Measurements from ENCODE around the gene CD160. TPM values are rescaled to one million over a fixed set of nuclear protein-coding genes. Genes with fewer than 3 reads are reported as not detected.

The CD160 gene
- total RNA-seq, 1 experiment from 2014 or later = not detected

DNA sequence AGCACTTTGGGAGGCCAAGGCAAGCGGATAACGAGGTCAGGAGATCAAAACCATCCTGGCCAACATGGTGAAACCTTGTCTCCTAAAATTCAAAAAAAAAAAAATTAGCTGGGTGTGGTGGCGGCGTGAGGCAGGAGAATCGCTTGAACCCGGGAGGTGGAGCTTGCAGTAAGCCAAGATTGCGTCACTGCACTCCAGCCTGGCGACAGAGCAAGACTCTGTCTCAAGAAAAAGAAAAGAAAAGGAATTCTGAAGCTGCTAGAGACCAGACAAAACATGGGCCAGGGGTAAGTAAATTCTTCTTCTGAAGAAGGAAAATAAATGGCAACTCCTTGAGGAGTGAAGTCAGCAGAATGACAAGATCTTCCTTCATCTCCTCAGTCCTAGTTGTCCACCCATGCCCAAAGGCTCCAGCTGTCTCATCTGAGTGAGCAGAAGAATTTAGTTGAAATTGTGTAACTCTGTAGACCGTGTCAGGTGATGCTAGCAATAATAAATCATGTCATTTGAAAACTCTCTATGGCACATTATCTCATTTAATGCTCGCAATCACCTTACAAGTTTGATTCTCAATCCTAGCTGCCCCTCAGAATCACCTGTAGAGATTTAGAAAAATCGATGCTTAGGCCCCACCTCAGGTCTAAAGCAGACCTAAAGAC lies 26.4 kb upstream of the CD160 start:
- POLR2A ChIA-PET = no interaction called here

DNA sequence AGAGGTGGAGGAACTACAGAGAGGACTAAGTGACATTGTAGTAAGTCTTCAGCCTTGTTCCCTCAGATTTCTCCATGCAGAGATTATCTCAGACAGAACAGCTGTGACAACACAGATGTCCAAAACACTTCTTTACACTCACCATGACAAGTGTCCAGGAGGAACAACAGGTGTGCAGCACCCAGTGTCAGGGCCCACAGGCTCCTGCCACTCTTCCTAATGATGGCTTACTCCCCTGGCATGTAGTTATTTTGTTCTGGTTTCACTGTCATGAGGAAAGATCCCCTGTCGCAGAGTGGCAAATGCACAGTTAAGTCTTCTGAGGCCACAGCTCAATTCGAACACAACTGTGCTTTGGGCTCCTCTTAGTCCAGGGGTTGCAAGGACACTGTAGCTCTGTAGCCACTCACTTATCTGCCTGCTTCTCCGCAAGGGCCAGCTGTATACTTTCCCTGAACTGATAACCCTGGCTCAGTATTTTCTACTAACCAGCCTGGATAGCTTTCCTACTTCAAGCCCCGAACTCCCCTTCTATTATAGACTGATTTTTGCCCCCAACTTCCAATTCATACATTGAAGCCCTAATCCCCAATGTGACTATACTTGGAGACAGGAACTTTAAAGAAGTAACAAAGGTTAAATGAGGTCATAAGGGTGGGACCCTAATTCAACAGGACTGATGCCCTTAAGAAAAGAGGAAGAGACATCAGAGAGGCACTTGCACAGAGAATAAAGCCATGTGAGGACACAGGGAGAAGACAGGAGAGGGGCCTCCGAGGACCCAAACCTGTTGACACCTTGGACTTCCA lies 23.3 kb upstream of the CD160 start:
- TF ChIP-seq, protein P1, sequence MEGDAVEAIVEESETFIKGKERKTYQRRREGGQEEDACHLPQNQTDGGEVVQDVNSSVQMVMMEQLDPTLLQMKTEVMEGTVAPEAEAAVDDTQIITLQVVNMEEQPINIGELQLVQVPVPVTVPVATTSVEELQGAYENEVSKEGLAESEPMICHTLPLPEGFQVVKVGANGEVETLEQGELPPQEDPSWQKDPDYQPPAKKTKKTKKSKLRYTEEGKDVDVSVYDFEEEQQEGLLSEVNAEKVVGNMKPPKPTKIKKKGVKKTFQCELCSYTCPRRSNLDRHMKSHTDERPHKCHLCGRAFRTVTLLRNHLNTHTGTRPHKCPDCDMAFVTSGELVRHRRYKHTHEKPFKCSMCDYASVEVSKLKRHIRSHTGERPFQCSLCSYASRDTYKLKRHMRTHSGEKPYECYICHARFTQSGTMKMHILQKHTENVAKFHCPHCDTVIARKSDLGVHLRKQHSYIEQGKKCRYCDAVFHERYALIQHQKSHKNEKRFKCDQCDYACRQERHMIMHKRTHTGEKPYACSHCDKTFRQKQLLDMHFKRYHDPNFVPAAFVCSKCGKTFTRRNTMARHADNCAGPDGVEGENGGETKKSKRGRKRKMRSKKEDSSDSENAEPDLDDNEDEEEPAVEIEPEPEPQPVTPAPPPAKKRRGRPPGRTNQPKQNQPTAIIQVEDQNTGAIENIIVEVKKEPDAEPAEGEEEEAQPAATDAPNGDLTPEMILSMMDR (IDR thresholded peaks at IDR 0.05) = no peak
- TF ChIP-seq SIN3A (IDR thresholded peaks at IDR 0.05; ENCODE audit: borderline replicate concordance, insufficient read depth, low read depth, low read length) = no peak
- TF ChIP-seq, protein P2, sequence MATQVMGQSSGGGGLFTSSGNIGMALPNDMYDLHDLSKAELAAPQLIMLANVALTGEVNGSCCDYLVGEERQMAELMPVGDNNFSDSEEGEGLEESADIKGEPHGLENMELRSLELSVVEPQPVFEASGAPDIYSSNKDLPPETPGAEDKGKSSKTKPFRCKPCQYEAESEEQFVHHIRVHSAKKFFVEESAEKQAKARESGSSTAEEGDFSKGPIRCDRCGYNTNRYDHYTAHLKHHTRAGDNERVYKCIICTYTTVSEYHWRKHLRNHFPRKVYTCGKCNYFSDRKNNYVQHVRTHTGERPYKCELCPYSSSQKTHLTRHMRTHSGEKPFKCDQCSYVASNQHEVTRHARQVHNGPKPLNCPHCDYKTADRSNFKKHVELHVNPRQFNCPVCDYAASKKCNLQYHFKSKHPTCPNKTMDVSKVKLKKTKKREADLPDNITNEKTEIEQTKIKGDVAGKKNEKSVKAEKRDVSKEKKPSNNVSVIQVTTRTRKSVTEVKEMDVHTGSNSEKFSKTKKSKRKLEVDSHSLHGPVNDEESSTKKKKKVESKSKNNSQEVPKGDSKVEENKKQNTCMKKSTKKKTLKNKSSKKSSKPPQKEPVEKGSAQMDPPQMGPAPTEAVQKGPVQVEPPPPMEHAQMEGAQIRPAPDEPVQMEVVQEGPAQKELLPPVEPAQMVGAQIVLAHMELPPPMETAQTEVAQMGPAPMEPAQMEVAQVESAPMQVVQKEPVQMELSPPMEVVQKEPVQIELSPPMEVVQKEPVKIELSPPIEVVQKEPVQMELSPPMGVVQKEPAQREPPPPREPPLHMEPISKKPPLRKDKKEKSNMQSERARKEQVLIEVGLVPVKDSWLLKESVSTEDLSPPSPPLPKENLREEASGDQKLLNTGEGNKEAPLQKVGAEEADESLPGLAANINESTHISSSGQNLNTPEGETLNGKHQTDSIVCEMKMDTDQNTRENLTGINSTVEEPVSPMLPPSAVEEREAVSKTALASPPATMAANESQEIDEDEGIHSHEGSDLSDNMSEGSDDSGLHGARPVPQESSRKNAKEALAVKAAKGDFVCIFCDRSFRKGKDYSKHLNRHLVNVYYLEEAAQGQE (IDR thresholded peaks at IDR 0.05; ENCODE audit: insufficient read depth in 1 of 2, low read depth in 2 of 2, low read length in 1 of 2) = no peak
- TF ChIP-seq POLR2AphosphoS5 (IDR thresholded peaks at IDR 0.05; ENCODE audit: low read depth, low read length) = no peak
- Histone ChIP-seq H3K27ac (ENCODE audit: low read length) (no peak overlapping the region), H3K4me3 (ENCODE audit: low read depth in 2 of 2, low read length in 2 of 2) (no peak overlapping the region), H3K4me1 (ENCODE audit: control insufficient read depth, insufficient read depth, low read length) (no peaks in the 10 kb centered on the region), H3K27me3 (ENCODE audit: control insufficient read depth, insufficient read depth, low read length) (no peaks in the 10 kb centered on the region), H3K9me3 (ENCODE audit: control insufficient read depth, insufficient read depth, low read depth, low read length) (no peaks in the 10 kb centered on the region), H3K36me3 (ENCODE audit: control insufficient read depth, insufficient read depth, low read length) (no peaks in the 10 kb centered on the region)
- BruUV-seq (replicated peaks) = no TSS peak
- intact Hi-C loops (cut with micrococcal nuclease; ENCODE audit: unreplicated experiment) (no loop called here), in situ Hi-C loops (cut with HindIII; ENCODE audit: low pct_unique_long_range_greater_than_20kb, low sequenced_read_pairs) (no loop called here)
- ATAC-seq (no peak), DNase-seq (ENCODE audit: low read depth, low spot score) (no peak)
- POLR2A ChIA-PET = no interaction called here
- CTCF ChIA-PET = no interaction called here

More for the DNA sequence above, 26.4 kb upstream of the CD160 start:
- in situ Hi-C loops (cut with HindIII; ENCODE audit: low pct_unique_long_range_greater_than_20kb, low sequenced_read_pairs) (no loop called here), intact Hi-C loops (cut with micrococcal nuclease; ENCODE audit: unreplicated experiment) (no loop called here)
- H3K4me3 ChIP-seq (ENCODE audit: low read depth in 2 of 2, low read length in 2 of 2) = no peak overlapping the region
- CTCF ChIA-PET = no interaction called here
- H3K9me3 ChIP-seq (ENCODE audit: control insufficient read depth, insufficient read depth, low read depth, low read length) = no peaks in the 10 kb centered on the region
- DNase-seq (ENCODE audit: low read depth, low spot score) = no peak
- TF ChIP-seq SIN3A (IDR thresholded peaks at IDR 0.05; ENCODE audit: borderline replicate concordance, insufficient read depth, low read depth, low read length) (no peak), TCF7L2 (IDR thresholded peaks at IDR 0.05; ENCODE audit: low read depth, low read length) (no peak), POLR2AphosphoS5 (IDR thresholded peaks at IDR 0.05; ENCODE audit: low read depth, low read length) (no peak)
- TF ChIP-seq, protein P2 (IDR thresholded peaks at IDR 0.05; ENCODE audit: insufficient read depth in 1 of 2, low read depth in 2 of 2, low read length in 1 of 2) = no peak
- TF ChIP-seq, protein P1 (IDR thresholded peaks at IDR 0.05) = no peak
- H3K4me1 ChIP-seq (ENCODE audit: control insufficient read depth, insufficient read depth, low read length) = peaks cover 4% of the 10 kb centered on the region; the same call in 1 of the 2 replicates
- H3K27me3 ChIP-seq (ENCODE audit: control insufficient read depth, insufficient read depth, low read length) = no peaks in the 10 kb centered on the region
- BruUV-seq (replicated peaks) = no TSS peak
- H3K36me3 ChIP-seq (ENCODE audit: control insufficient read depth, insufficient read depth, low read length) = no peaks in the 10 kb centered on the region
- no peak overlapping the region for H3K27ac ChIP-seq (ENCODE audit: low read length)
- no peak for ATAC-seq
